K562 (cell line): ENCODE data around the gene PMEPA1. TPM values are rescaled to one million over a fixed set of nuclear protein-coding genes. Genes with fewer than 3 reads are reported as not detected.

ENCODE experiments used
- ATAC-seq: fragments of 200-7000 bp; cut with Tn5 transposase; 3 replicates; pipeline ENCODE4 v1.9.1; 2020; ENCODE audit warnings: moderate library complexity
- BruUV-seq: library from RNA; stranded (reverse); fragments of 400-500 nt; replicated peaks from 2 replicates; lab custom pipeline; 2021; lab: Mats Ljungman, UMichigan
- CTCF ChIA-PET: fragments of 300-600 bp; formaldehyde crosslinking; extraction: SDS; loops from one replicate; lab custom pipeline; 2021; ENCODE audit warnings: low intra/inter-chr PET ratio; lab: Yijun Ruan, JAX
- POLR2A ChIA-PET: fragments of 300-600, 350-650 bp; sonication (Branson Sonifier 250); formaldehyde crosslinking; extraction: SDS; loops from one replicate; lab custom pipeline; 2021; ENCODE audit warnings: antibody characterized with exemption, inconsistent platforms; lab: Yijun Ruan, JAX
- DNase-seq, 4 experiments: peaks; one replicate each; pipeline versions ENCODE4 v3.0.0 to v3.0.0-alpha.2; 2011 to 2018; ENCODE audit warnings: low spot score in 3 of 4, mixed read lengths in 3 of 4; ENCODE audit errors: extremely low read depth in 1 of 4
- FAIRE-seq: peaks from 2 replicates; lab custom pipeline; 2011; peaks lifted over from hg19 to GRCh38; lab: Jason Lieb, UNC
- H2AFZ ChIP-seq: 2 replicates; pipeline ENCODE4 v1.6.0; 2011; ENCODE audit warnings: low read depth, low read length, control low read depth, inconsistent platforms
- H3K27ac ChIP-seq: fragments of 200-600 bp; 3 replicates; pipeline ENCODE4 v1.8.0; 2011; ENCODE audit warnings: low read depth, mild to moderate bottlenecking, control low read depth, inconsistent platforms, low read length, moderate library complexity, mixed read lengths; ENCODE audit errors: extremely low read depth
- H3K27me3 ChIP-seq, 2 experiments: fragments of 300-600 bp in 1 of 2; 2 replicates in 1 of 2; 3 replicates in 1 of 2; pipeline versions ENCODE4 v1.6.0 to v1.8.0; 2011; ENCODE audit warnings: inconsistent platforms in 2 of 2, low read length in 2 of 2, mild to moderate bottlenecking in 1 of 2, mixed read lengths in 1 of 2, moderate library complexity in 1 of 2; ENCODE audit not compliant: control insufficient read depth in 2 of 2, insufficient read depth in 2 of 2
- H3K36me3 ChIP-seq: fragments of 300-600 bp; 3 replicates; pipeline ENCODE4 v1.8.0; 2011; ENCODE audit warnings: mild to moderate bottlenecking, low read length, inconsistent platforms; ENCODE audit not compliant: control insufficient read depth, insufficient read depth
- H3K4me1 ChIP-seq, 2 experiments: fragments of 200-600 bp in 1 of 2; replicated peaks in 1 of 2; 2 replicates in 1 of 2; 3 replicates in 1 of 2; pipeline versions ENCODE4 v1.5.1 to v1.8.0; 2011; ENCODE audit warnings: inconsistent platforms in 2 of 2, low read length in 2 of 2, mild to moderate bottlenecking in 1 of 2, mixed read lengths in 1 of 2, moderate library complexity in 1 of 2; ENCODE audit not compliant: control insufficient read depth in 2 of 2, insufficient read depth in 2 of 2
- H3K4me2 ChIP-seq: 2 replicates; pipeline ENCODE4 v1.6.1; 2011; ENCODE audit warnings: low read length, control low read depth, inconsistent platforms, mixed read lengths; ENCODE audit not compliant: insufficient read depth
- H3K4me3 ChIP-seq: fragments of 200-600 bp; sonication (generic), shearing (Covaris generic); 2 replicates; pipeline ENCODE4 v1.5.1; 2016; ENCODE audit warnings: control low read depth, inconsistent platforms
- H3K79me2 ChIP-seq: fragments of 200-600 bp; 3 replicates; pipeline ENCODE4 v1.8.0; 2011; ENCODE audit warnings: low read length, inconsistent platforms; ENCODE audit not compliant: control insufficient read depth, insufficient read depth
- H3K9ac ChIP-seq, 2 experiments: 2 replicates each; pipeline versions ENCODE4 v1.6.0 to v1.6.1; 2011; ENCODE audit warnings: low read depth in 2 of 2, low read length in 2 of 2, control low read depth in 1 of 2, inconsistent platforms in 1 of 2, mild to moderate bottlenecking in 1 of 2, mixed read lengths in 1 of 2; ENCODE audit not compliant: insufficient read depth in 1 of 2
- H3K9me1 ChIP-seq: one replicate; pipeline ENCODE4 v1.6.0; 2011; ENCODE audit warnings: inconsistent platforms, mild to moderate bottlenecking, low read length, moderate library complexity; ENCODE audit not compliant: control insufficient read depth, insufficient read depth
- H3K9me3 ChIP-seq: replicated peaks from 2 replicates; pipeline ENCODE4 v1.5.1; 2011; ENCODE audit warnings: low read depth, low read length, inconsistent platforms; ENCODE audit not compliant: control insufficient read depth, insufficient read depth
- H4K20me1 ChIP-seq: replicated peaks from 2 replicates; pipeline ENCODE4 v1.6.1; 2011; ENCODE audit warnings: low read length, inconsistent platforms, mixed read lengths; ENCODE audit not compliant: control insufficient read depth, insufficient read depth
- WGBS: fragments of 100-300 bp; shearing (Covaris generic); methylation state at CpG from one replicate; pipeline ENCODE4 v1.1.6; 2016; ENCODE audit warnings: low coverage, mixed read lengths; ENCODE audit not compliant: insufficient coverage; ENCODE audit errors: missing lambda C conversion rate; 5-methylcytosine and 5-hydroxymethylcytosine counted together
- in situ Hi-C: fragments of 300-500 bp; cut with MboI; formaldehyde crosslinking; loops from 4 replicates; pipeline ENCODE4 v1.15.0; 2018; ENCODE audit warnings: inconsistent platforms, mixed read lengths
- intact Hi-C: fragments of 100-400 bp; cut with micrococcal nuclease; formaldehyde crosslinking; loops from 2 replicates; pipeline ENCODE4 v1.14.2; 2022
- polyA plus RNA-seq, 8 experiments: library from polyadenylated mRNA; depleted of rRNA in 4 of 8; stranded (reverse) in 5 of 8; unstranded in 3 of 8; fragments of >200 nt; fragmentation: Nextera tagmentation in 2 of 8; fragmentation: Illumina TruSeq in 1 of 8; extraction: Ambion mirVana in 2 of 8; extraction: Trizol in 1 of 8; gene quantifications; 2 replicates each; pipeline versions ENCODE4 v1.2.1 to v1.2.3, GENCODE V29; 2011 to 2014; ENCODE audit warnings: inconsistent platforms in 1 of 8, missing spikeins in 1 of 8
- total RNA-seq, 7 experiments: library from RNA; depleted of rRNA in 6 of 7; stranded (reverse); fragments of >200 nt in 6 of 7; fragmentation: Illumina TruSeq in 2 of 7; extraction: Trizol in 2 of 7; gene quantifications; 2 replicates each; pipeline versions ENCODE4 v1.2.1 to v1.2.3, GENCODE V29; 2011 to 2021; ENCODE audit warnings: low replicate concordance in 1 of 7
- TF ChIP-seq, protein P1 (sequence below): sonication (generic); formaldehyde crosslinking; IDR thresholded peaks from 2 replicates; pipeline ENCODE4 v1.5.0; 2020; ENCODE audit warnings: missing genetic modification reagents
- TF ChIP-seq, protein P2 (sequence below): IDR thresholded peaks from 3 replicates; pipeline ENCODE4 v1.6.1; 2011; ENCODE audit warnings: borderline replicate concordance, mild to moderate bottlenecking, moderate library complexity; ENCODE audit not compliant: insufficient read length; ENCODE audit errors: extremely low read depth

PMEPA1 gene
- total and polyA plus RNA-seq, 9 of the 15 experiments (the other 6 are each of a cell fraction or from before 2014, with no cell fraction given) = 0.16 TPM; not detected in 8

DNA sequence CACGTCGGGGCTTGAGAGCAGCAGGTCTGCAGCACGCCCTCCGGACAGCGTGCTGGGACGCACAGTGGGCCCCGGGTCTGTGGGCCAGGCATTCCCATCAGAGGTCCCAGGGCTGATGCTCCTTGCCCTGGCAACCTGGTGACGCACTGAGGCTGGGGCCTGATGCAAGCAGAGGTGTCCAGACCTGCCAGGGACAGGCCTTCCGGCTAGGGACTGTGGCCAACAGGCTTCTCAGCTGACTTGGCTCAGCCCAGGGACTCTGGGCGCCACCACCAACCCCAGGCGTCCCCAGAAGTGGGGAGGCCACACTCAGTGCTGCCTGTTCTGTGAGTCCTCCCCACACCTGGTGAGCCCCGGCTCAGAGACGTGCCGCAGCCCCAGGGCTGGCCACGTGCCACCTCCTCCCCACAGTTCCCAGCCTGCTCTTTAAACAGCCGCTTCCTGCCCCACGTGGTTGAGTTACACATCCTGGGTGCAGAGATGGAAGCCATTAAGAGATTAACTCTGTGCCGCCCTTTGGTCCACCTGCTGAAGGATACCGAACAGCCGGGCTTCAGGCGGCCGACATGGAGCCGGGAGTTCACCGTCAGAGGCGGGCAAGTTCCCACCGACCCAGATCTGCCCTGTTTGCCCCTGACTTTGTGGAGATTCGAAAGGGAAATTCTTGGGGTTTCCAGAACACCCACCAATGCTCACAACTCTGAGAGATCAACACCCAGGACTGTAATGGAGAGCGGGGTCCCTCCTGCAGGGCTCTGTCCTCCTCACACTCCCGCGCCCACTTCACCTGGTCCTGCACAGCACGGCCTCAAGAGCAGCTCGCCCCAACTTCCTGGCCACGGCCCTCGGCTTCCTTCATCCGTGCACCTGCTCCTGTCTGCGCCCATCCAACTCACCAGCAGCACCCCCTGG, 52.0 kb downstream of the PMEPA1 start:
- intact Hi-C loops = loop anchor here (10.0 kb wide), 1 partner anchor 187 kb away; no protein-coding TSS in a partner anchor
- H2AFZ ChIP-seq = no peak overlapping the region

More for the DNA sequence above, 52.0 kb downstream of the PMEPA1 start:
- H3K36me3 ChIP-seq = no peaks in the 10 kb centered on the region
- H3K27me3 ChIP-seq = peaks cover 17 to 84% of the 10 kb centered on the region in 2 experiments; a peak in 3 of 5 replicates
- WGBS = 1% methylated on average over 32 of the region's 36 CpGs
- H3K4me1 ChIP-seq = peaks cover 0 to 9% of the 10 kb centered on the region in 2 experiments; a peak in 1 of 5 replicates
- no peaks in the 10 kb centered on the region for H3K9me1 ChIP-seq
- 0 out of 2 replicates have a peak, but pooled peaks cover 9% of the 10 kb centered on the region for H4K20me1 ChIP-seq
- BruUV-seq = no TSS peak
- TF ChIP-seq, protein P1, sequence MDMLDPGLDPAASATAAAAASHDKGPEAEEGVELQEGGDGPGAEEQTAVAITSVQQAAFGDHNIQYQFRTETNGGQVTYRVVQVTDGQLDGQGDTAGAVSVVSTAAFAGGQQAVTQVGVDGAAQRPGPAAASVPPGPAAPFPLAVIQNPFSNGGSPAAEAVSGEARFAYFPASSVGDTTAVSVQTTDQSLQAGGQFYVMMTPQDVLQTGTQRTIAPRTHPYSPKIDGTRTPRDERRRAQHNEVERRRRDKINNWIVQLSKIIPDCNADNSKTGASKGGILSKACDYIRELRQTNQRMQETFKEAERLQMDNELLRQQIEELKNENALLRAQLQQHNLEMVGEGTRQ (CRISPR knock-in tag) = 0 out of 2 replicates have a peak, but pooled peaks have one; percentile 10
- TF ChIP-seq, protein P2, sequence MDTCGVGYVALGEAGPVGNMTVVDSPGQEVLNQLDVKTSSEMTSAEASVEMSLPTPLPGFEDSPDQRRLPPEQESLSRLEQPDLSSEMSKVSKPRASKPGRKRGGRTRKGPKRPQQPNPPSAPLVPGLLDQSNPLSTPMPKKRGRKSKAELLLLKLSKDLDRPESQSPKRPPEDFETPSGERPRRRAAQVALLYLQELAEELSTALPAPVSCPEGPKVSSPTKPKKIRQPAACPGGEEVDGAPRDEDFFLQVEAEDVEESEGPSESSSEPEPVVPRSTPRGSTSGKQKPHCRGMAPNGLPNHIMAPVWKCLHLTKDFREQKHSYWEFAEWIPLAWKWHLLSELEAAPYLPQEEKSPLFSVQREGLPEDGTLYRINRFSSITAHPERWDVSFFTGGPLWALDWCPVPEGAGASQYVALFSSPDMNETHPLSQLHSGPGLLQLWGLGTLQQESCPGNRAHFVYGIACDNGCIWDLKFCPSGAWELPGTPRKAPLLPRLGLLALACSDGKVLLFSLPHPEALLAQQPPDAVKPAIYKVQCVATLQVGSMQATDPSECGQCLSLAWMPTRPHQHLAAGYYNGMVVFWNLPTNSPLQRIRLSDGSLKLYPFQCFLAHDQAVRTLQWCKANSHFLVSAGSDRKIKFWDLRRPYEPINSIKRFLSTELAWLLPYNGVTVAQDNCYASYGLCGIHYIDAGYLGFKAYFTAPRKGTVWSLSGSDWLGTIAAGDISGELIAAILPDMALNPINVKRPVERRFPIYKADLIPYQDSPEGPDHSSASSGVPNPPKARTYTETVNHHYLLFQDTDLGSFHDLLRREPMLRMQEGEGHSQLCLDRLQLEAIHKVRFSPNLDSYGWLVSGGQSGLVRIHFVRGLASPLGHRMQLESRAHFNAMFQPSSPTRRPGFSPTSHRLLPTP = no peak
- no peak overlapping the region for H3K4me2 ChIP-seq
- no peaks in the 10 kb centered on the region for H3K79me2 ChIP-seq
- in situ Hi-C loops = no loop called here
- no peak for FAIRE-seq
- ChIA-PET POLR2A (no interaction called here), CTCF (no interaction called here)
- H3K27ac ChIP-seq = no peak overlapping the region
- H3K9ac ChIP-seq = no peak overlapping the region
- DNase-seq = no peak
- H3K9me3 ChIP-seq = no peaks in the 10 kb centered on the region
- ATAC-seq = no peak
- no peak overlapping the region for H3K4me3 ChIP-seq
